ENCODE data around the gene TUBGCP3.

Gene TUBGCP3

GRCh38 chr13:112435973-112436372 lies 152.0 kb downstream of the TUBGCP3 start:
- no peak for DNase-seq

All from NCI-H2107 (cell line).